Fibroblast of upper back skin (primary cell): Measurements from ENCODE around the gene CRMP1.
A peak's percentile ranks its signal among the peaks of the same experiment; 100 is the strongest.

Experiments used
- DNase-seq: peaks from one replicate; pipeline ENCODE4 v3.0.0-alpha.2; 2013

Gene CRMP1

DNA sequence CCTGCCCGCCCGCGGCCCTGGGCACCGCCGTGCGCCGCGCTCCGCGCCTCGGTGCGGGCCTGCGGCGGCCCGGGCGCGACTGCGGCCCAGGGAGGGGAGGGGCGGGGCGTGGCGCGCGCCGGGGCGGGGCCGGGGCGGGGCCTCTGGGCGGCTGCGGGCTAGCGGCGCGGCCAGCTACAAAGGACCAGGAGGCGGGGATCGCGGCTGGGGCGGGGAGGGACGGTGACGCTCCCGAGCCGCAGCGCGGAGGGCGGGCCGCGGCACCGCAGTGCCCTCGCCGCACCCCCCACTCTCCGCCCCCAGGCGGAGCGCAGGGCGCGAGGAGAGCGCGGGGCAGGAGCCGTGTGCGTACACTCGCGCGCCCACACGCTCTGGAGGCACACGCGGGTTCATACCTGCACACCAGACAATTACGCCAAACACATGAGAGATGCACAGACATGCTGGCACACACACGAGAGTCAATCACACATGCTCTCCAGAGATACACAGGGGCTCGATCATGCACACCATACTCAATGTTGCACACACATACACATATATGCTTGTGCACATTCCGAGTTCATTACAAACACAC lies at the start of gene CRMP1:
CRMP1 (minus strand) TSS at position 83 of the 577 bp plus-strand sequence. CDS start 117 bp downstream, outside the sequence.
- DNase-seq = peak; percentile 11

DNA sequence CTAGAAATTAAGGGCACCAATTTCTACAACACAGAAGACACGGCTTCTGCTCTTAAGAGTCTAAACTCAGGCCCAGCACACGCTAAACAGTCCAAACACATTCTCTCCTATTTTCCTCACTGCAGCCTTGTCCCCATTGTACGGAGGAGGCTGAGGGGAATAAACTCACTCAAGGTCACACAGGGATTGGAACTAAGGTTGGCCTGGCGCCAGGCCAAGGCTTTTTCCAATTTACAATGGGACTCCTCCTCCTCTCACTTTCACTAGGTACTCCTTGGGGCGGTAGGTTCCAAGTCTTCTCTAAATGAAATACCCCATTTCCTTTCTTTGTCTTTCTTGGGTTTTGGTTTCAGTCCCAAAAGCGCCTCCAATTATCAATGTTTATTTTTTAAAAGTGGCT lies 48.7 kb upstream of the CRMP1 start:
- DNase-seq = no peak

DNA sequence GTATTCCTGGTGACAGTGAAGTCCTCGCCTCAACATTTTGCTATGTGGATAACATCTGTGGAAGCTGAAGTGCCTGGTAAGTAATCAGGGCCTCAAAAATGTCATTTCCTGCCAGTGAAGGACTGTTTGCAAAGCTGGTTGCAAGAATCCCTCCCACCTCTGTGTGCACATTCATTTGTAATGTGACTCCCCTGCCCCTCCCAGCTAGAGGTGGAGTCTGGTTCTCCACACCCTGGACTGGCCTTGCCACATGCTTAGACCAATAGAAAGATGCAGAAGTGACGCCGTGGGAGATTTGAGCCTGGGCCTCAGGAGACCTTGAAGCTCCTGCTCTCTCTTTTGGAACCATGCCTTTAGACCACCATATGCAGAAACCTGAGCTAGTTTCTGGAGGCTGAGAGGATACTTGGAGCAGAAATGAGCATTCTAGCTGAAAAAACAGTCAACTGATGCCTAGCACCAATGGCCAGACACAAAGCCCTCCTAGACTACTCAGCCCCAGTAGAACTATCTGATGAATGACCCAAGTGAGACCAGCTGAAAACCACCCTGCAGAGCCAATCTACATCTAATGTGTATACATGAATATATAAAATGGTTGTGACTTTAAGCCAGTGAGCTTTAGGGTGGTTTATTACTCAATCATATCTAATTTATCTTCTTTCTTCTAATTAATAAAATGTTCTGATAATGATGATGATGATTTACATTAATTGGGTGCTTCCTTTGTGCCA lies 47.8 kb upstream of the CRMP1 start:
- DNase-seq = peak; percentile 2

DNA sequence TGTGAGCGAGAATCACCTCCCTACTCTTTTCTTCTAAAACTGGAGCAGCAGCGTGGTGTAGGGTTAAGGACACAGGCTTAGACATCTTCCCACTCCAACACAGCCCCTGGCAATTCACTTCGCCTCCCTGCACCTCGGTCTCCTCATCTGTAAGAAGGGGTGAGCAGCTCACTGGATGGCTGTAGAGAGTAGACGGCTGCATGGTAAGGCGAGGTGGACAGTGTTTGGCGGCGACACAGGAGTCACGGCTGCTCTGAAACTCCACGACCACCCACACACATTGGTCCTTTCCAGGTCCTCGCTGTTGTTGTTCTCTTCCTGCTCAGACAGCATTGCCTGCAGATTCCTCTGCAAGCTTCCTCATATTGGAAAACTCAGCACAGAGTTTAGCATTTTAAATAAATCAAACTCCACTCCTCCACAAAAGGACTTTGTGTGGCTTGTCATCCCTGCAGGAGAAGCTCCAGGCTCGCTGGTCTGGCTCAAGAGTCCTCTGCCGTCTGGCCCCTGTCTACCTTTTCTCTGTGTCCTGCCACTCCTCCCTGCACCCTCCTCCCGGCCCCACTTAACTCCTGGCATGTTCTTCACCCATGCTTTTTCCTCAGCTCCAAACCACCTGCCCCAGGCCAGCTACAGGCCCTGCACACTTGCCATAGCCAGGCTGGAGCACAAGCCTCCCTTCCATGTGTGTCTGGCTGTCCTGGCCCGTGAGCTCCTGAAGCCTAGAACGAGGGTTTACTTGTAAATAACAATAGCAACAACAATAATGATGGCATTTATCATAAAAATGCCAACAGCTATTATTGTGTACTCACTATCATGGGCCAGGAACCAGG lies 41.3 kb upstream of the CRMP1 start:
- DNase-seq = no peak

DNA sequence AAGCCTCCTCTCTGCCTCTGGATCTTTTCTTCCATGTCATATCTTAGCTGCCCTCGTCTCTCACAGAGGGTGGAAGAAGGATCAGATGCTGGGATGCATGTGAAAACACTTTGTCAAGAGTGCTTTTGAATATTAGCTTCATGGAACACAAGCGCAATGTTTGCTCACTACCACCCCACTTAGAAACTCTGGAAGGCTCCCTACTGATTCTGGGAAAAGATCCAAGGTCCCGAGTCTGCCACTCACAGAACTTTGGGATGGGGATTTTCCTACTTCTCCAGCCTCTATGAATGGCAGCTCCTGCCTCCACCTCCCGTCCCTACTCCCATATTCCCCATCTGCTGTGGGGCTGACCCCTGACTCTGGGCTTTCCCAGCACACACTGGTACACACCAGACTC lies 40.2 kb upstream of the CRMP1 start:
- DNase-seq = no peak

DNA sequence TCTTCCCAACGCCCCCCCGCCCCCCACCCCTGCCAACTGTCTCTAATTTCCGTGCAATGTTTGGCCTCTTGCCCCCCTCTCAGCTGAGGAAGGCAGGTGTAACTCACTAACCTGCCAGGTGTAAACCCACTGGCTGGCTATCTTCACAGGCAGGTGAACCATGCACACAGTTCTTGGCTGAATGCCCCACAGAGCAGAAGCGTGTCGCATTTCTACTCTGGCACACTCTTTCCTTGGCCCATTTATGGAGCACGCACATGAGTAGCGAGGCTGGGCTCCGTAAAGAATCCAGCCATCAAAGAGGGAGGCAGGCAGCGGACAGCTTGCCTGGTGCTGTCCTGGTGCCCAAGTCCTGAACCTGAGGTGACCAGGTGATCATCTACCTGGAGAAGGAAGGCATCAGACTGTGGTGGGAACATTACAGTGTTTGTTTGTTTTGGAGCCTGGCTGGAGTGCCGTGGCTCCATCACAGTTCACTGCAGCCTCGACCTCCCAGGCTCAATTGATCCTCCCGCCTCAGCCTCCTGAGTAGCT lies 39.2 kb upstream of the CRMP1 start:
- no peak for DNase-seq

DNA sequence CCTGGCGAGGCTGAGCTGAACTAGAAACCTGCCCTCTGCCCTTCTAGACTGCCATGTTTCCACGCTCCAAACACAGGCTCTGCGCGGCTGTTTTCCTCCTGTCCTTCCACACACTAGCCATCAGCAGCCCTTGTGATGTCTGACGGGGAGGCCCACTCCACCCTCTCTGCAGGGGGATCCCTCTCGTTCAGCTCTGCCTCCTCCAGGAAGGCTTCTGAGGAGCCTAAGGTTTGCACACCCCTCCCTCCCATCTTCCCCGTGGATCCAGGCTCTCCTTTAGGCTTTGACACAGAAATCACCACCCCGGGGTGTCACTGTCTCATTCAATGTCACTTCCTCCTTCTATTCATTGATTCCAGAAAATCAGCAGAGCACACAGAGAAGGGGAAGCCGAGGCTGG lies 38.6 kb upstream of the CRMP1 start:
- DNase-seq = no peak

DNA sequence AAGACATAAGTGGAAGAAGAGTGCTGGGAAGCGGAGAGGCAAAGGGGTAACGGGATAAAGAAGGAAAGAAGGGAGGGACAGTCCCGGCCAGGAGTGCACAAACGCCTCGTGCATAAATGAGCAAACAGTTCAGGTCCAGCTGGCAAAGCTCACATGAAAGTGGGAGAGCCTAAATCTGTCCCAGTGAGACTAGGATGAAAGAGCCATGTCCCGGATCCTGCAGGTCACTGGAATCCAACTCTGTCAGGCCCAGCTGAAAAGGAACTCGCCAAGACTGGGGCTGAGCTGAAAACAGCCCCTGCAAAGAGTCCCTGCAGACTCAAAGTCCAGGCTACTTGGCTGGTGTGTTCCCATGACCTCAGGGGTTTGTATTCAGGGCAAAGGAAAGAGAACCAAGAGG lies 38.0 kb upstream of the CRMP1 start:
- no peak for DNase-seq

DNA sequence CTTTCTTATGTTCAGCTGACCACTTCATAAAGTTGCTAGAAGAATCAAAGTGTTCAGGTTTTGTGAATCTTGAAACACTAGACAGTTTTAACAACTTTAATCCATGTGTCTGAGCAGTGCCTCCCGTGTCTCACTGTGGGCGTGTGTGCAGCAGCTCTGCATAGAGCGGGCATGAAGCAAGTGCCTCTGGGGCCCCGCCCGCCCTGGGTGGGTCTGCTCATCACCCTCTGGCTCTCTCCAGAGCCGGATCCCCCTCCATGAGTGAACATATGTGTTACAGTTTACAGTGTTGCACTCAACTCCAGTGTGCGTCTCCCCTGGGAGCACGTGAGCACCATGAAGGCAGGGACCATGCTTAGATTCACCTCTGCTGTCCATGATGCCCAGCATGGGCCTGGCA lies 37.6 kb upstream of the CRMP1 start:
- DNase-seq = no peak

DNA sequence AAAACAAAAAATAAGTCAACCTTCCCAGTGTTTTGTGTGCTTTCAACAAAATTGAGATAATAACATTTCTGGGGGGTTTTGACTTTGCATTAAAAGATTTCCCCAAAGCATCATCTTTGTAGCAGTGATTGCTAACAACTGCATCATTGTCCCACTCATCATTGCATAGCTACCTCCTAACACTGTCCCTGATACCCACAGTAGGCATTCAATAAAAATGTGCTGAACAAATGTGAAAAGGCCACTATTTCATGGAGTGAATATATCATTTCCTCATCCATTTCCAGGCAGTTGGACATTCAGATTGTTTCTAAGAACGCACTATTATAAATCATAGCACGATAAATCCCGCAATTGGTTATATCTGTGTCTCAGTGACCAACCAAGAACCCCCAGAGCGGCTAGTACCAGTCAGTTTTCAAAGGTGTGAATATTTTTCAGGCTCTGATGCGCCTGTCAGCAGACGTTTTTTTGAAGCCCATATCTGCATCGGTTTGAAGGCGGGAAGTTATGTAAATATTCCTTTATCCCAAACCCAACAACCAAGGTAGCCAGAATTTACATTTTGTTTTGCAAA lies 36.0 kb upstream of the CRMP1 start:
- no peak for DNase-seq

DNA sequence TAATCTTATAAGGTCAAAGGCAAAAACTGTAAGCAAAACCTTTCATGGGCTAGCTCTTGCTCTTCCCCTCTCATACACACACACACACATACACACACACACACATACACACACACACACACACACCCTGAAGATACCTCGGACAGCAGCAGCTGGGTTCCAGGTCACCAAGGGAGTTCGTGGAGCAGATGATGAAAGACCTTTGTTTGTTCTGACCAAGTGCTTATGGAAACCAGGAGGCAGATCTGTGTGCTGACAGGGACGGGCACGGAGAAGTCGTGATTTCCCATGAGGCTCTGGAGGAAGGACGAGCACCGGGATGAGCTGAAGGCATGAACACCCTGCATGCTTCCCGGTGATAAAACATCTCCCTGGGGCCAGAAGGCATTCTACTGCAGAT lies 35.4 kb upstream of the CRMP1 start:
- no peak for DNase-seq

DNA sequence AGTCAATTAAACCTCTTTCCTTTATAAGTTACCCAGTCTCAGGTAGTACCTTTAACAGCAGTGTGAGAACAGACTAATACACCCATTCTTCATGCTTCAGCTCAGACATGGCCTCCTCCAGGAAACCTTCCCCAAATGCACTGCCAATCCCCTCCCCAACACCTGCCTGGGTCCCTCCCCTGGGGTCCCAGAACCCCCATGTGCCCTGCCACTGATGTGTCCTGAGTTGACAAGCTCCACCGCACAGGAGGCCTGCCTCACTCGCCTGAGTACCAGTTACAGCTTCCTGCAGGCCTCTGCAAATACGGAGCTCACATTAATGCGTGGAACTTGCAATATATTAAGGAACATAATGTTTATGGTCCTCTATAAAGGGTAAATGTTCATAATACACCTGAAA lies 34.9 kb upstream of the CRMP1 start:
- DNase-seq = no peak

DNA sequence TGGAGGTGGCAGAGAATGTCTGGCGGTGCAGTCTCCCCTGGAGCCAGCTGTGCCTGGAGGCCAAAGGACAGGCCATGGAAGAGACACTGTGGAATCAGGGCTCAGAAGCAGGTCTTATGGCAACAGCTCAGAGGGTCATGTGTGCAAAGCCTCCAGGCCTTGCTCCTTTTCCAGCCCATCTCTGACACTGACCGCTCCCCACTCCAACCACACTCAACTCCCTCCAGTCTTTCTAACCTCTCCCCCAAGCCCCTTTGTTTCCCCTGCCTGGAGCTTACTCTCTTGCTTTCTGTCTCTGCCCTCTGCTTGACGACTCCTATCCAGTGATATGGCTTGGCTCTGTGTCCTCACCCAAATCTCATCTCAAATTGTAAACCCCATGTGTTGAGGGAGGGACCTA lies 34.2 kb upstream of the CRMP1 start:
- DNase-seq = no peak

DNA sequence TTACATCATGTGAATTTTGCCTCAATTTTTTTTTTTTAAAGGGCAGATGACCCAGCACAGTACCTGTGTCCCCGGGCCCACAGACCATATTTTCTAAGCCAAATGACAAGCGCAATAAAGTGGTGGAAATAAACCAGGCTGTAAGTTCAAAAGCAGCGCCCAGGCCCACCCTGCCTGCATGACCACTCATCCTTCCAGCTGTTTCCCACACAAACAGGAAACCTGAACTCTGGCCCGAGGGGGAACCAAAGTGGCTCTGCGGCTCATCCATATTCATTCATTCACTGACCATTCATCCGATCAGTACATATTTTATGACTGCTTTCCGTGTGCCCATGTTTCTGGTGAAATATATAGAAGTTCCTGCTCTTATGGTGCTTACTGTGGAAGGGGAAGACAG lies 33.7 kb upstream of the CRMP1 start:
- no peak for DNase-seq

DNA sequence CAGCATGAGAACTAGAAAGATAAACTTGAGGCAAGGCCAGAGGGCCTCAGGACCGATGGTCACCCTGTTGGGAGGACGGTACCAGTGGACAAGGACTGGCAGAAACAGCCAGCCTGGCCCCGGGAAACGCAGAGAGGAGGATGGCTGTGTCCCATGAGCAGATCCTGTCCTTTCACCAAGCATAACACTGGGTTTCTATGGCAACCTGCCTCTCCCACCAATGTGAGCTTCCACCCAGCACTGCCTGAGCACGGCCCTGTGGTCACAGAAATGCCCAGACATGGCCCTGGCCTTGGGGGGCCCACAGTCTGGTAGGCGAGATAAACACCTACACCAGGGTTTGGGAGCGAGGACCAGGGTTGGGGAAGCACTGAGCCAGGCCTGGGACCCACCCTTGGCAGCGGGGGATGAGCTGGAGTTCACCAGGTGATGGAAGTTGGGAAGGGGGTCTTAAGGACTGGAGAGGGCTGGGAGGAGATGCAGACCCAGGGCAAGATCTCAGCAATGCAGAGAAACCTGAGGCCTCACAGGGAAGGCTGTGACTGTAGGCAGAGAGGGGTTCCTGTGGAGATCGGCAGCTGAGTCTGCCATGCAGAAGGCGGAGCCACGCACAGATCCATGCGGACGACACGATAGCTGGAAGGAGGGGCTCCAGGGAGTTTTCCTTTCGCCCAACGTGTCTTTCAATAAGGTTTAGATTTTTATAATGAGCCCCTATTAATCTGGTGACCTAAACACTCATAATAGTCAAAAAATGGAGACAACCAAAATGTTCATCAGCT lies 32.7 kb upstream of the CRMP1 start:
- no peak for DNase-seq

DNA sequence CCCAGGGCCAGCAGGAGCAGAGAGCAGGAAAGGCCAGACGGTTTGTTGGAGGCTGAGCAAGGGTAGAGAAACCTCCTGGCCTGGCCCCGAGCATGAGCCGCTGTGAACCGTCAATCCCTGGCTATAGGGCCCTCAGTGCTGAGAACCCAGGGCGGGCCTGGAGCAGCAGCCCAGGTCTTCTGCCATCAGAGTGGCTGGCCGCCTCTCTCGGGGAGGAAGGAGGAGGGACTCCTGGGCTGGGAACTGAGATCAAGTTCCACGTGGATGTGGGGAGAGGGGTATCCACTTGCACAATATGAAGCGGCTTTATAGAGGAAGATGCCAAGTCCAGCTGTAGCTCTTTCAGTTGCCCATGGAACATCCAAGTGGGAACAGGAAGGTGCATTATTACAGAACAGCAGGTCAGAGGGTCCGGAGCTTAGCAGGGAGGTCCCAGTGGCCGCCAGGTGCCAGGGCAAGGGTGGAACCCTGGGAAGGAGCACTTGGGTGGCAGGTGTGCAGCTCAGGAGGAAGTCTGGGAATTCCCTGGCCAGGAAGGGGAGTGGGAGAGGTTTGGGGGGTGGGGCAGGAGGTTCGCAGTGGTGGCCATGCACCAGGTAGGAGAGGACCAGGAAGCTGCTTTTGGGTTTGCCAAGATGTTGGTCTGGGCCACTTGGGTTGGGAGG lies 31.7 kb upstream of the CRMP1 start:
- no peak for DNase-seq

DNA sequence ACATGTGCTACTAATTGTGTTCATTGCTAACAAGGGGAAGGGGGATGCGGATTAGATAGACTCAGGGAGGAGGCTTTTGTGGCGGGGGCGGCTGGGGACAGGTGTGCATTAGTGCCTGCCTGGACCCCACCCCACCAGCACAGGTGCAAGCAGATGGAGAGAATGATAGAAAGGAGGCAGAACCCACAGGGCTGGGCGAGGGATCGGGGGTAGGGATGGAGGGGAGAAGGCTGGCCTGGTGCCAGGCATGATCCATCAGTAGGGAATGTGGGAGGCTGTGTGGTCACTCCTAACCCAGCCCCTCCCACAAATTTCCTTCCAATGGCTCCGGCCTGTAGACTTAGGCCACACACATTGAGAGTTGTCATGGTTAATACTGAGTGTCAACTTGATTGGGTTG lies 30.5 kb upstream of the CRMP1 start:
- DNase-seq = no peak

DNA sequence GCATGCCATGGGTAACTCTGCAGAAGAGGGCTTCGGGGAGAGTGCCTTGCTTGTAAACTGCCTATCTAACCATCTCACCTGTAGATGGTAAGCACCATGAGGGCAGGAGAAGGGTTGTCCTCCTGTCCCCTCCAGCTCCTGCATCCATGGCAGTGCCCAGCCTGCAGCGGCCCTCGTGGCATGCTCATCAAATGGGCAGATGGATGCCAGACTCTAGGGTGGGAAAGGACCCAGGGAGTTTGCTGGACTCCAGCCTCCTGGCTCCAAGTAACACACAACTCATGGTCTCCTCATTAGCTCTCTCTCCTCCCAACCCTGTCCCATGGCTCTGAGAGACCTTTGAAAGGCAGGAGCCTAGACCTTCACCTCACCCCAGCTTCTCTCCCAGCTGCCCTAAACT lies 29.7 kb upstream of the CRMP1 start:
- DNase-seq = no peak

DNA sequence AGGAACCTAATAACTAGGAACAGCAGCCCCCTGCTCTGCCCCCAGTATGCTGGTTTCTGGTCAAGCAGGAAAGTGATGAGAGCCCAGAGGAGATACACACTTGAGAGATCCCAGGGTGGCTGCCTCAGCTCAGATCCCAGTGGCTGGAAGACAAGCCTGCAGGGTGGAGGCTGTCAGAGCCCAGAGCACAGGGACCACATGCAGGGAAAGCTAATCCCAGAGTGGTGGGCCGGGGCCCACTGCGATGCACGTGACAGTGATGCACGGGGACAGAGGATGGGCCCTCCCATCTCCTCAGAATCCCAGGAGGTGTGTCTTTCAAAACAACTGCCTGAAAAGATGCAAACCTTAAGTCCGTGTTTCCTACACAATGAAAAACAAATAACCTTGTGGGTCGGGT lies 29.1 kb upstream of the CRMP1 start:
- DNase-seq = no peak

DNA sequence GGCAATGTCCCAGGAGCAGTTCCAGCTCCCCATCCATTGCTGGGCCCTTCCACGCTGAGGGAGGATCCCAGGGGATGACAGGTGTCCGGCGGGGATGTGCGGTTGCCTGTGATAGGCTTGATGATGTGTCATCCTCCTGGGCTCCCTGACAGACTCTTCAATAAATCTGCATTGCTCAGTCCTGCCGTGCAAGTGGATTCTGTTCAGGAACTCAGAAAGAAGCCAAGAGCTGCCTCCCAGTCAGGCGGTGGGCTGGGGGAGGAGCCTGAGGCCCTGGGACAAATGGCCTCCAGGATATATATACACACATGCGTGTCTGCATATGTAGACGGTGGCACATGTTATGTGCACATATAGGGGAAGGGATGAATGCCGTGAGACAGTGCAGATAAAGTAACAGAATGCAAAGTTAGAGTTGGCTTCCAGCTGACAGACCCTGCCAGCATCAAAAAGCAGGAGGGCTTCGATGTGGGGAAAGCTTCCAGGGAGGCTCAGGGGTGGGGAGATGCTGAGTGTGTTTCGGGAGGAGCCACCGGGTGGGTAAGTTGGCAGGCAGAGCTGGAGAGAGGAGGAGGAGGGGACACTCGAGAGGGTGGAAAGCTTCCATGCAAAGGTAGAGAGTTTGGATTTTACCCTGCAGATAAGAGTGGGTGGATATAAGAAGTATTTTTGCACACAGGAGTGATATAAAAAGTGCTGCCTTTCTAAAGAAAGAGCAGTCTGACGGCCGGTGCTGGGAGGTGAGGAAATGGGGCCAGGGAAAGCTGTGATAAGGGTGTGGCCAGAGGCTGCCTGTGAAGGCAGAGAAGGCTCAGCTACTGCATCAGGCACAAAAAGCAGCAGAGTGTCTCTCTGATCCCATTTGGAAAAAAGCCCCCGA lies 28.5 kb upstream of the CRMP1 start:
- no peak for DNase-seq

DNA sequence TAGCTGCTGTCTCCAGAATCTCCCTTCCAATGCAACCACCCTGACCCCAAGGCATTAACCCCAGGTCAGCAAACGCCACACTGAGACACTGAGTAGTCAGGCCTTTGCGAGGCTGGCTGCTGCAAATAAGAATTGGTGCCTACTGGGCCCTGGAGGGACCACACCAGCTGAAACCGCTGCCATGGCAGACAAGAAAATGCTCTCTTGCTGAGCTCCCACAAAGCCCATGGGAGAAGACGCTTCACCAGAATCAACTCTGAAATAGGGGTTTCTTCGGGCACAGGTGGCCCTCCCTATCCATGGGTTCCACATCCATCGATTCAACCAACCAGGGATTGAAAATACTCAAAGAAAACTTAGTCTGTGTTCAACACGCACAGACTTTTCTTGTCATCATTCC lies 26.7 kb upstream of the CRMP1 start:
- no peak for DNase-seq
